ENCODE data around the gene GAL. TPM values are rescaled to one million over a fixed set of nuclear protein-coding genes. Genes with fewer than 3 reads are reported as not detected.

Gene GAL
- total RNA-seq, 1 experiment from 2014 or later = 72.6 TPM

- H3K27me3 Mint-ChIP-seq (ENCODE audit: insufficient read depth, unreplicated experiment) = peaks cover 16% of the 10 kb centered on the region
- intact Hi-C loops (cut with micrococcal nuclease; ENCODE audit: unreplicated experiment) = no loop called here
- TF ChIP-seq CTCF (IDR thresholded peaks at IDR 0.05; ENCODE audit: insufficient read depth in 1 of 2, low read depth in 1 of 2, low read length in 1 of 2, severe bottlenecking in 1 of 2, unreplicated experiment in 1 of 2) = no peak
- H3K36me3 Mint-ChIP-seq (ENCODE audit: insufficient read depth, unreplicated experiment) = no peaks in the 10 kb centered on the region
- no TSS peak for BruUV-seq (replicated peaks)
- Histone ChIP-seq H3K4me3 (ENCODE audit: low read depth, low read length) (no peak overlapping the region), H3K4me1 (no peaks in the 10 kb centered on the region), H3K27me3 (replicated peaks; ENCODE audit: control insufficient read depth, insufficient read depth, low read length) (no peaks in the 10 kb centered on the region), H3K36me3 (ENCODE audit: control insufficient read depth, insufficient read depth, low read length) (no peaks in the 10 kb centered on the region), H3K9me3 (peaks cover 3% of the 10 kb centered on the region; the same call in 1 of the 2 replicates)
- H3K4me3 Mint-ChIP-seq (ENCODE audit: unreplicated experiment) = no peak overlapping the region
- no peaks in the 10 kb centered on the region for H3K4me1 Mint-ChIP-seq (ENCODE audit: low read depth, unreplicated experiment)
- POLR2A ChIA-PET = no interaction called here
- H3K9me3 Mint-ChIP-seq (ENCODE audit: unreplicated experiment) = peaks cover 20% of the 10 kb centered on the region
- H3K27ac Mint-ChIP-seq (ENCODE audit: unreplicated experiment) = no peak overlapping the region
- CTCF ChIA-PET = interaction anchor here (1.1 kb wide), 1 partner anchor 83 kb away, joined by 3 read pairs; no protein-coding TSS in a partner anchor
- no peak for DNase-seq
Observed at GRCh38 chr11:68715456-68716122, 31.2 kb downstream of the GAL start.

DNA sequence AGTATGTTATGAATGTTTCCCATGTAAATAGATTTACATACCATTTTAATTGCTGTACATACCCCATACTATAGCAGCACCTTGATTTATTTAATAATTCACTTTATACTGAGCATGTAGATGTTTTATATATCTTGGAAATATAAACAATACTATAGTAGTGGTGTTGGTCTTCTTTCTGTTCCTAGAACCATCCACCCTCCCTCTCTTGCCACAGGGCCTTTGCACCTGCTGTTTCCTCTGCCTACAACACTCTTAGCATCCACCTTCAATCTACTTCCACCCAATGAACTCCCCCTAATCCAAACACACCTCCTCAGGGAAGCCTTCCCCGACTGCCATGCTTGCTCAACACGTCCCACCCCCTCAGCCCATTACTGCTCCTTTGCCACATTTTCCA lies 36.7 kb downstream of the GAL start:
- no peaks in the 10 kb centered on the region for H3K36me3 Mint-ChIP-seq (ENCODE audit: insufficient read depth, unreplicated experiment)
- H3K9me3 Mint-ChIP-seq (ENCODE audit: unreplicated experiment) = peaks cover 21% of the 10 kb centered on the region
- intact Hi-C loops (cut with micrococcal nuclease; ENCODE audit: unreplicated experiment) = no loop called here
- no peak overlapping the region for H3K4me3 Mint-ChIP-seq (ENCODE audit: unreplicated experiment)
- H3K4me3 ChIP-seq (ENCODE audit: low read depth, low read length) = no peak overlapping the region
- ChIA-PET CTCF (no interaction called here), POLR2A (no interaction called here)
- H3K27ac Mint-ChIP-seq (ENCODE audit: unreplicated experiment) = no peak overlapping the region
- TF ChIP-seq CTCF (IDR thresholded peaks at IDR 0.05; ENCODE audit: insufficient read depth in 1 of 2, low read depth in 1 of 2, low read length in 1 of 2, severe bottlenecking in 1 of 2, unreplicated experiment in 1 of 2) = no peak
- peaks cover 7% of the 10 kb centered on the region; the same call in 1 of the 2 replicates for H3K9me3 ChIP-seq
- H3K4me1 Mint-ChIP-seq (ENCODE audit: low read depth, unreplicated experiment) = no peaks in the 10 kb centered on the region
- no peaks in the 10 kb centered on the region for H3K36me3 ChIP-seq (ENCODE audit: control insufficient read depth, insufficient read depth, low read length)
- BruUV-seq (replicated peaks) = no TSS peak
- no peaks in the 10 kb centered on the region for H3K27me3 ChIP-seq (replicated peaks; ENCODE audit: control insufficient read depth, insufficient read depth, low read length)
- peaks cover 25% of the 10 kb centered on the region for H3K27me3 Mint-ChIP-seq (ENCODE audit: insufficient read depth, unreplicated experiment)
- H3K4me1 ChIP-seq = no peaks in the 10 kb centered on the region
- DNase-seq = no peak

GRCh38 chr11:68722143-68722542 lies 37.8 kb downstream of the GAL start:
- no peak overlapping the region for H3K4me3 ChIP-seq (ENCODE audit: low read depth, low read length)
- no TSS peak for BruUV-seq (replicated peaks)
- H3K36me3 ChIP-seq (ENCODE audit: control insufficient read depth, insufficient read depth, low read length) = no peaks in the 10 kb centered on the region
- peaks cover 21% of the 10 kb centered on the region for H3K9me3 Mint-ChIP-seq (ENCODE audit: unreplicated experiment)
- H3K36me3 Mint-ChIP-seq (ENCODE audit: insufficient read depth, unreplicated experiment) = no peaks in the 10 kb centered on the region
- H3K4me1 Mint-ChIP-seq (ENCODE audit: low read depth, unreplicated experiment) = no peaks in the 10 kb centered on the region
- TF ChIP-seq CTCF (IDR thresholded peaks at IDR 0.05; ENCODE audit: insufficient read depth in 1 of 2, low read depth in 1 of 2, low read length in 1 of 2, severe bottlenecking in 1 of 2, unreplicated experiment in 1 of 2) = no peak
- peaks cover 7% of the 10 kb centered on the region; the same call in 1 of the 2 replicates for H3K9me3 ChIP-seq
- intact Hi-C loops (cut with micrococcal nuclease; ENCODE audit: unreplicated experiment) = no loop called here
- no peaks in the 10 kb centered on the region for H3K27me3 ChIP-seq (replicated peaks; ENCODE audit: control insufficient read depth, insufficient read depth, low read length)
- peaks cover 30% of the 10 kb centered on the region for H3K27me3 Mint-ChIP-seq (ENCODE audit: insufficient read depth, unreplicated experiment)
- H3K27ac Mint-ChIP-seq (ENCODE audit: unreplicated experiment) = no peak overlapping the region
- no peak for DNase-seq
- no peaks in the 10 kb centered on the region for H3K4me1 ChIP-seq
- H3K4me3 Mint-ChIP-seq (ENCODE audit: unreplicated experiment) = no peak overlapping the region
- POLR2A ChIA-PET = no interaction called here
- CTCF ChIA-PET = no interaction called here
